Measurements from ENCODE around the gene CREB5. TPM values are rescaled to one million over a fixed set of nuclear protein-coding genes. Genes with fewer than 3 reads are reported as not detected.

CREB5 gene
- total and polyA plus RNA-seq, 2 donors (not counting 3 experiments of a cell fraction or from before 2014, with no cell fraction given) = 19.6 to 28.4 TPM

- Histone ChIP-seq H3K9ac (replicated peaks; ENCODE audit: extremely low read depth, insufficient read depth, low read length) (no peak overlapping the region), H4K20me1 (replicated peaks; ENCODE audit: control insufficient read depth, extremely low read depth, insufficient read depth, low read length) (no peaks in the 10 kb centered on the region), H3K36me3 (ENCODE audit: control insufficient read depth in 2 of 2, extremely low read depth in 1 of 2, insufficient read depth in 2 of 2, low read length in 2 of 2) (no peaks in the 10 kb centered on the region), H3K4me1 (ENCODE audit: control insufficient read depth, extremely low read depth, insufficient read depth, low read length) (no peaks in the 10 kb centered on the region), H3K4me2 (ENCODE audit: insufficient read depth, low read length) (no peak overlapping the region), H3K4me3 (replicated peaks in 1 of 3; ENCODE audit: insufficient read depth in 1 of 3, low read depth in 1 of 3, low read length in 3 of 3) (no peak overlapping the region), H3K9me1 (replicated peaks; ENCODE audit: control insufficient read depth, extremely low read depth, insufficient read depth, low read length) (no peaks in the 10 kb centered on the region), H3K9me3 (replicated peaks; ENCODE audit: control insufficient read depth, insufficient read depth, low read length) (no peaks in the 10 kb centered on the region), H3K79me2 (ENCODE audit: control insufficient read depth, insufficient read depth, low read length) (no peaks in the 10 kb centered on the region), H2AFZ (ENCODE audit: low read depth, low read length) (no peak overlapping the region), H3K27ac (ENCODE audit: insufficient read depth, low read depth, low read length) (no peak overlapping the region), H3K27me3 (ENCODE audit: control insufficient read depth in 2 of 2, insufficient read depth in 2 of 2, low read length in 2 of 2) (peaks cover 2 to 17% of the 10 kb centered on the region in 2 experiments)
- FAIRE-seq (no peak), DNase-seq (ENCODE audit: low read depth, low spot score) (no peak)
- no TSS peak for BruUV-seq (replicated peaks)
- ChIA-PET POLR2A (no interaction called here), CTCF (no interaction called here)
- dilution Hi-C loops (cut with MboI; ENCODE audit: extremely low pct_ligation_motif_present, low sequenced_read_pairs) (no loop called here), intact Hi-C loops (cut with micrococcal nuclease) (no loop called here)
- TF ChIP-seq, protein P1, sequence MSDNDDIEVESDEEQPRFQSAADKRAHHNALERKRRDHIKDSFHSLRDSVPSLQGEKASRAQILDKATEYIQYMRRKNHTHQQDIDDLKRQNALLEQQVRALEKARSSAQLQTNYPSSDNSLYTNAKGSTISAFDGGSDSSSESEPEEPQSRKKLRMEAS (IDR thresholded peaks at IDR 0.05; ENCODE audit: insufficient read depth, insufficient read length) = no peak
- TF ChIP-seq GATA2 (IDR thresholded peaks at IDR 0.05; ENCODE audit: insufficient read depth, insufficient read length, low read depth, low read length) = no peak
- TF ChIP-seq POLR2A (IDR thresholded peaks at IDR 0.05; ENCODE audit: low read depth, low read length) = no peak
- no peak for TF ChIP-seq FOS (IDR thresholded peaks at IDR 0.05; ENCODE audit: borderline replicate concordance, insufficient read depth, low read length)
- no peak for TF ChIP-seq EZH2 (IDR thresholded peaks at IDR 0.05; ENCODE audit: borderline replicate concordance, low read depth, low read length, severe bottlenecking)
- TF ChIP-seq CTCF (IDR thresholded peaks at IDR 0.05; ENCODE audit: extremely low read depth in 1 of 2, insufficient read depth in 1 of 2, low read depth in 1 of 2, low read length in 2 of 2) = no peak
- TF ChIP-seq MYC (IDR thresholded peaks at IDR 0.05; ENCODE audit: low read depth, low read length) = no peak
- no peak for TF ChIP-seq JUN (IDR thresholded peaks at IDR 0.05; ENCODE audit: borderline replicate concordance, insufficient read depth, insufficient read length, low read depth)
- TF ChIP-seq POLR2AphosphoS5 (IDR thresholded peaks at IDR 0.05; ENCODE audit: insufficient read depth, low read depth, low read length) = no peak
Observed at GRCh38 chr7:28560767-28561166, 148.4 kb downstream of the CREB5 start.

All from endothelial cell of umbilical vein (primary cell).